Esophagus muscularis mucosa (tissue), 4 donors: Measurements from ENCODE around the gene BICC1. TPM values are rescaled to one million over a fixed set of nuclear protein-coding genes. Genes with fewer than 3 reads are reported as not detected.

ENCODE experiments used
- DNase-seq: peaks from one replicate; pipeline ENCODE4 v3.0.0-alpha.2; 2017; ENCODE audit errors: extremely low spot score
- H3K27ac ChIP-seq, 4 donors: fragments of 200-600 bp; sonication (generic); replicated peaks in 1 of 4; 1 replicate in 3 of 4; 2 replicates in 1 of 4; pipeline ENCODE4 v1.5.1; 2016 to 2019; ENCODE audit warnings: mild to moderate bottlenecking in 1 of 4
- H3K27me3 ChIP-seq, 4 donors: fragments of 200-600 bp; sonication (generic); one replicate each; pipeline versions ENCODE4 v1.5.1 to v1.6.0; 2016 to 2019
- H3K36me3 ChIP-seq, 4 donors: fragments of 200-600 bp; sonication (generic); one replicate each; pipeline ENCODE4 v1.5.1; 2016 to 2019
- H3K4me1 ChIP-seq, 4 donors: fragments of 200-600 bp; sonication (generic); one replicate each; pipeline ENCODE4 v1.5.1; 2016 to 2019
- H3K4me3 ChIP-seq, 4 donors: fragments of 200-600 bp; sonication (generic); 1 replicate in 2 of 4; 2 replicates in 2 of 4; pipeline ENCODE4 v1.5.1; 2016 to 2019; ENCODE audit warnings: mild to moderate bottlenecking in 4 of 4, moderate library complexity in 1 of 4
- H3K9me3 ChIP-seq, 4 donors: fragments of 200-600 bp; sonication (generic); 1 replicate in 3 of 4; 2 replicates in 1 of 4; pipeline ENCODE4 v1.5.1; 2016 to 2019
- EP300 ChIP-seq: sonication (generic); formaldehyde crosslinking; IDR thresholded peaks from one replicate; pipeline ENCODE4 v1.6.1; 2017; ENCODE audit warnings: antibody characterized with exemption
- POLR2A ChIP-seq: fragments of 450-650 bp; IDR thresholded peaks from one replicate; pipeline ENCODE4 v1.6.1; 2017; ENCODE audit warnings: antibody characterized with exemption, moderate library complexity, mild to moderate bottlenecking, low read depth
- POLR2AphosphoS5 ChIP-seq, 2 donors: sonication (generic); formaldehyde crosslinking; IDR thresholded peaks; one replicate each; pipeline ENCODE4 v1.6.1; 2017; ENCODE audit warnings: antibody characterized with exemption in 2 of 2
- WGBS: methylation state at CpG from one replicate; pipeline ENCODE4 v1.1.5; 2018; 5-methylcytosine and 5-hydroxymethylcytosine counted together
- intact Hi-C: fragments of 100-400 bp; cut with DNase I; formaldehyde crosslinking; loops from one replicate; pipeline ENCODE4 v1.15.1; 2023
- total RNA-seq, 4 donors: library from RNA; depleted of rRNA; stranded (reverse); fragments of >200 nt; gene quantifications; one replicate each; pipeline versions ENCODE4 v1.1.0 to v1.2.1, GENCODE V29; 2016
- TF ChIP-seq, protein P1 (sequence below), 3 experiments: fragments of 200-600 bp in 2 of 3; fragments of 450-650 bp in 1 of 3; sonication (generic) in 2 of 3; IDR thresholded peaks; one replicate each; pipeline ENCODE4 v1.5.1; 2017 to 2019; ENCODE audit warnings: antibody characterized with exemption in 3 of 3, mild to moderate bottlenecking in 2 of 3, moderate library complexity in 1 of 3

The BICC1 gene
- total RNA-seq, 4 donors from 2014 or later = 19.1 to 24.9 (median 20.5) TPM

DNA sequence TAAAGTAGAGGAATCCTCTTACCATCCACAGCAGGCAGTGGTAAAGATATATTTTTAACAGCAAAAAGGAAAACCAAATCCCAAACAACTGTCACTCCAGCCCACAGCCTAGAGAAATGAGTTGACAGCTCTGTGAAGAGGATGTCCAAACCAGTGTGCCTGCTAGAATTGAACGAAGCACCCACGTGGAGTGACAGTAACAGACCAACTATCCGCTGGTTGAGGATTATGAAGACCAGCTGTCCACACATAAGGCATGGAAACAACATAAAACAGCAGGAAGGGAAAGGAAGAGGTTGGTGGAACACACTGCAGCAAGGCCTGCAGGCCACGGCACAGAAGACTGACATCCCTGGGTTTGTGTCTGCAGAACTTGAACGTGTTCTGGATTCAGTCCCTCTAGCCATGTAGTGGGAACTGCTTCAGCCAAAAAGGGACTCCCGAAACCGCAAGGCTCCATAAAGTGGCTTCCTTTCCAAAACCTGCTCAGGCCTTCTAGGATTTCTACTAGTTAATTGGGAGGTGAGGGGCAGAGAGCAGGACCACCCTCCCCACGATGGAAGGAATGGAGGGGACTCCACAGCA is 324.4 kb downstream of the BICC1 start:
- no peaks in the 10 kb centered on the region for H3K36me3 ChIP-seq
- H3K27ac ChIP-seq = no peak overlapping the region
- 85% methylated on average over 8 of the region's 8 CpGs for WGBS
- no peak for DNase-seq
- no peaks in the 10 kb centered on the region for H3K9me3 ChIP-seq
- no peaks in the 10 kb centered on the region for H3K27me3 ChIP-seq
- no peak for TF ChIP-seq EP300
- TF ChIP-seq POLR2AphosphoS5 (IDR thresholded peaks at IDR 0.05) = no peak
- no peak for TF ChIP-seq POLR2A
- TF ChIP-seq, protein P1, sequence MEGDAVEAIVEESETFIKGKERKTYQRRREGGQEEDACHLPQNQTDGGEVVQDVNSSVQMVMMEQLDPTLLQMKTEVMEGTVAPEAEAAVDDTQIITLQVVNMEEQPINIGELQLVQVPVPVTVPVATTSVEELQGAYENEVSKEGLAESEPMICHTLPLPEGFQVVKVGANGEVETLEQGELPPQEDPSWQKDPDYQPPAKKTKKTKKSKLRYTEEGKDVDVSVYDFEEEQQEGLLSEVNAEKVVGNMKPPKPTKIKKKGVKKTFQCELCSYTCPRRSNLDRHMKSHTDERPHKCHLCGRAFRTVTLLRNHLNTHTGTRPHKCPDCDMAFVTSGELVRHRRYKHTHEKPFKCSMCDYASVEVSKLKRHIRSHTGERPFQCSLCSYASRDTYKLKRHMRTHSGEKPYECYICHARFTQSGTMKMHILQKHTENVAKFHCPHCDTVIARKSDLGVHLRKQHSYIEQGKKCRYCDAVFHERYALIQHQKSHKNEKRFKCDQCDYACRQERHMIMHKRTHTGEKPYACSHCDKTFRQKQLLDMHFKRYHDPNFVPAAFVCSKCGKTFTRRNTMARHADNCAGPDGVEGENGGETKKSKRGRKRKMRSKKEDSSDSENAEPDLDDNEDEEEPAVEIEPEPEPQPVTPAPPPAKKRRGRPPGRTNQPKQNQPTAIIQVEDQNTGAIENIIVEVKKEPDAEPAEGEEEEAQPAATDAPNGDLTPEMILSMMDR (IDR thresholded peaks at IDR 0.05) = no peak
- H3K4me1 ChIP-seq = peaks cover 0 to 10% (median 3%) of the 10 kb centered on the region in 4 donors
- no peak overlapping the region for H3K4me3 ChIP-seq
- intact Hi-C loops = no loop called here

DNA sequence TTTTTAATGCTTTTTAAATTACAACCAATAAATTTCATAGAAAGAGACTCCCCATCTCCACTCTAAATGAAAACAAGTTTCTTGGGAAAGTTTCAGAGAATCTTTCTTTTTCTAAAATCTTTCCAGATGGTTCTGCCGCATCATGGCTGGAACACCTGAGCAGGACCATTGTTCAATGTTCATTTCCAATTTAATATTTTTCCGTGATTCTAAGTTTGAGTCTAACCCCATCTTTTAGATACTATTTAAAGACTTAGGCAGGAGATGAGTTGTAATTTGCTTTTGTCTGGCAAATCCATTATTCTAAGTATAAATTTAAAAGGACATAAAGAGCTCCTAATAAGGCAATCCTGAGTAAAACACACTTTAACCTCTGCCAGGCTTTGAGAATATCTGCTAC is 325.2 kb downstream of the BICC1 start:
- TF ChIP-seq, protein P1 (IDR thresholded peaks at IDR 0.05) = no peak
- TF ChIP-seq POLR2A (no peak), EP300 (no peak), POLR2AphosphoS5 (IDR thresholded peaks at IDR 0.05) (no peak)
- Histone ChIP-seq H3K27ac (no peak overlapping the region), H3K4me3 (no peak overlapping the region), H3K36me3 (no peaks in the 10 kb centered on the region), H3K9me3 (no peaks in the 10 kb centered on the region), H3K4me1 (peaks cover 0 to 10% (median 3%) of the 10 kb centered on the region in 4 donors), H3K27me3 (no peaks in the 10 kb centered on the region)
- 95% methylated on average over 2 of the region's 2 CpGs for WGBS
- no peak for DNase-seq
- intact Hi-C loops = no loop called here

DNA sequence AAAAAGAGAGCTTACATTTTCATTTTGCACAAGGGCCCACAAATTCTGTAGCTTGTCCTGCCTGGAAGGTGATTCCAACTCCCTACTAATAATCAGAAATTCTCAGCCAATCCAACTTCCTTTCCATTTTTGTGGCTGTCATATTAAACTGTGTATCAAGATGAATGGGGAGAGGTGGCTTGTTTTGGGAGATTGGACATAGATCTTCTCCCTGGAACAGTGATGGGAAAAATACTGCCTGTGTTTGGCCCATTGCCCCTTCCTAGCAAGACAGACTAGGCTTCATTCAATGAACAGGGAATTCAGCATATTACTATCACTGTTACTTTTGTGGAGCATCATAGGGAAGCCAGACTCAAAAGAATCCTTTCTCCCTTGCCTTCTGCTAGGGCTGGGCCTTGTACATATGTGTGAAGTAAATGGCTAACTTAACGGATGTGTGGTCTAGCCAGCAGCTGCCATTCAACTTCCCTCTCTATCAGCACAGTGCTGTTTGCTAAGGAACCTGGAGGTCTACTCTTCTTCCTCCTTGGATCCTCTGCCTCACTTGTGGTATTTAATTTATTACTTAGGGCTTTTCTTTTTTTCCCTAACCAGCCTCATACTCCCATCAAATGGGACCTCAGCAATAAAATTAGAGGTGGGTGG is 326.0 kb downstream of the BICC1 start:
- intact Hi-C loops = no loop called here
- TF ChIP-seq, protein P1 (IDR thresholded peaks at IDR 0.05) = no peak
- TF ChIP-seq POLR2AphosphoS5 (IDR thresholded peaks at IDR 0.05) (no peak), POLR2A (no peak), EP300 (no peak)
- no peaks in the 10 kb centered on the region for H3K27me3 ChIP-seq

DNA sequence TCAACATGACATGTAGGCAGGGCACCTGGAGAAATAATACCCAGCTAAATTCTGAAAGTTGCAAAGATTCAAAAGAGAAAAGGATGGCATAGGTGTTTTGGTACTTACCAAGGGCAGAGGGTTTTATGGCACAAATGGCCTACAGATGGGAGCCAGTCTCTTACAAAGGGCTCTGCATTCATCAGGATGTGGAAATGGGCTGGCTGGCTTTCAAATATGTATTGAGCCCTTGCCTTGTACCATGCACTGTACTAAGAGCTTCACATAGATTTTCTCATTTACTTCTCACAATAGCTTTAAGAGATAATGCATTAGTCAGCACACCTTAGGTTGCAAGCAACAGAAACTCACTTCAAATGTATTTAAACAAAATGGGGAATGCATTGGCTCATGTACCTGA is 327.1 kb downstream of the BICC1 start:
- Histone ChIP-seq H3K9me3 (no peaks in the 10 kb centered on the region), H3K27ac (no peak overlapping the region), H3K4me3 (no peak overlapping the region), H3K36me3 (no peaks in the 10 kb centered on the region), H3K27me3 (no peaks in the 10 kb centered on the region), H3K4me1 (peaks cover 0 to 2% (median under 1%) of the 10 kb centered on the region in 4 donors)
- DNase-seq = no peak
- TF ChIP-seq, protein P1 (IDR thresholded peaks at IDR 0.05) = no peak
- TF ChIP-seq POLR2A = no peak
- intact Hi-C loops = no loop called here

More for the DNA sequence above, 326.0 kb downstream of the BICC1 start:
- peaks cover 0 to 8% (median 3%) of the 10 kb centered on the region in 4 donors for H3K4me1 ChIP-seq
- no peak overlapping the region for H3K27ac ChIP-seq
- H3K4me3 ChIP-seq = no peak overlapping the region
- 76% methylated on average over 1 of the region's 1 CpG for WGBS
- no peak for DNase-seq
- no peaks in the 10 kb centered on the region for H3K9me3 ChIP-seq
- H3K36me3 ChIP-seq = no peaks in the 10 kb centered on the region
